Upper lobe of left lung (tissue), 6 donors: ENCODE measurements around the gene SNW1. TPM values are rescaled to one million over a fixed set of nuclear protein-coding genes. Genes with fewer than 3 reads are reported as not detected.
A peak's percentile ranks its signal among the peaks of the same experiment; 100 is the strongest.

Experiments
- ATAC-seq, 2 donors: fragments of 200-7000 bp; cut with Tn5 transposase; one replicate each; pipeline ENCODE4 v1.9.1; 2022; ENCODE audit warnings: mild to moderate bottlenecking in 2 of 2, moderate library complexity in 2 of 2; ENCODE audit not compliant: low FRiP score in 2 of 2
- DNase-seq, 2 donors: peaks; one replicate each; pipeline ENCODE4 v3.0.0-alpha.2; 2019 to 2020
- H3K27ac ChIP-seq, 4 donors: fragments of 200-600 bp; sonication (generic); one replicate each; pipeline ENCODE4 v1.5.1; 2016 to 2019
- H3K27me3 ChIP-seq, 4 donors: fragments of 200-600 bp; sonication (generic); one replicate each; pipeline ENCODE4 v1.5.1; 2017 to 2019
- H3K36me3 ChIP-seq, 4 donors: fragments of 200-600 bp; sonication (generic); one replicate each; pipeline ENCODE4 v1.5.1; 2016 to 2019
- H3K4me1 ChIP-seq, 4 donors: fragments of 200-600 bp; sonication (generic); one replicate each; pipeline ENCODE4 v1.5.1; 2018 to 2019
- H3K4me3 ChIP-seq, 4 donors: fragments of 200-600 bp; sonication (generic); one replicate each; pipeline ENCODE4 v1.5.1; 2017 to 2019; ENCODE audit warnings: mild to moderate bottlenecking in 2 of 4, moderate library complexity in 1 of 4
- H3K9me3 ChIP-seq, 4 donors: fragments of 200-600 bp; sonication (generic); one replicate each; pipeline ENCODE4 v1.5.1; 2018 to 2019
- CTCF ChIP-seq, 6 experiments: fragments of 450-650 bp in 4 of 6; fragments of 200-600 bp in 2 of 6; sonication (generic) in 2 of 6; IDR thresholded peaks; one replicate each; pipeline ENCODE4 v1.5.1; 2016 to 2019; ENCODE audit warnings: antibody characterized with exemption in 6 of 6
- EP300 ChIP-seq, 4 donors: sonication (generic); formaldehyde crosslinking; IDR thresholded peaks; one replicate each; pipeline ENCODE4 v1.5.1; 2017; ENCODE audit warnings: antibody characterized with exemption in 4 of 4, control low read depth in 2 of 4
- POLR2A ChIP-seq, 4 donors: fragments of 450-650 bp; IDR thresholded peaks; one replicate each; pipeline ENCODE4 v1.5.1; 2016 to 2017; ENCODE audit warnings: antibody characterized with exemption in 4 of 4, mild to moderate bottlenecking in 2 of 4
- POLR2AphosphoS5 ChIP-seq, 2 donors: sonication (generic); formaldehyde crosslinking; IDR thresholded peaks; one replicate each; pipeline ENCODE4 v1.5.1; 2017; ENCODE audit warnings: antibody characterized with exemption in 2 of 2
- WGBS, 2 donors: methylation state at CpG; one replicate each; pipeline ENCODE4 v1.1.5; 2017 to 2018; 5-methylcytosine and 5-hydroxymethylcytosine counted together
- total RNA-seq, 6 donors: library from RNA; depleted of rRNA in 4 of 6; stranded (reverse); fragments of >200 nt in 4 of 6; gene quantifications; one replicate each; pipeline versions ENCODE4 v1.1.0 to v1.2.1, GENCODE V29; 2016 to 2021
- donor health status: DM: no; HTN: no; CAD: no; lungs with moderate emphysema.
- donor health status: DM: no; HTN: yes; CAD: no; lungs with severe emphysema.

SNW1 gene
- total RNA-seq, 6 donors from 2014 or later: 40.6 to 62.6 (median 58.9) TPM

DNA sequence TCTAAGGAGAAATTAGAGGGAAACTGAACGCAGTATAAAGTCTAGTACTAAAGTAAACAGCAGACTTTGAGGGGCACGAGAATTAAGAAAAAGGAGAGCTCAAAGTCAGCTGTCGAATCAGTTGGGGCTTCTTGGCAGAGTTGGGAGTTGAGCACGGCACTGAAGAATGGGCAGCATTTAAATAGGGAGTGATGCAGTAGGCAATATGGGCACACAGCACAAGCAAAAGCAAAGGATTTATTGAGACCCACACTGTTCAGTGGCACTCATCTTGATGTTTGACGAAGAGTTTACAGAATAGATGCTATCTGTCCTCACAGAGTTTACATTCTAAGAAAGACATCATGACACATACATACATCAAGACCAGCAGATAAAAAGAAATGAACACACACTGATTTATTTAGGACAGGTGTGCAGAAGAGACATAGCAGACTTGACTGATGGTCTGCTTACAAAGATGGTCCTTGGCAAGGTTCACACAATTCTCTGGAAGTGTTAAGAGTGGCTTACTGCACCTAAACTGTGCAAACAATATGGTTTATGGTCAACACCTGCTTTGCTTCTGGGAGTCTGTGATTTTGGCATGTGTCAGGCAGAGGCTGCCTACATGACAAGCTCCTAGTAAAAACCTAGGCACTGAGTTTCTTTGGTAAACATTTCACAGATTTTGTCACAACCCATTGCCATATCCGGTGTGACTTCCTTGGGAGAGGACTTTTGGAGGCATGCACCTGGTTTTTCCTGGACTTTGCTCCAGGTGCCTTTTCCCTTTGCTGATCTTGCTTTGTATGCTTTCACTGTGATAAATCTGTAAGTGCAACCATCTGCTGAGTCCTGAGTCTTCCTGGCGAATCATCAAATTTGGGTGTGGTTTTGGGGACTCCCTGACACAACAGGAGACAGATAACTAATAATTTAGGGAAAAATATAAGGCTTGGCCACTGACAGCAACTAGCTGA lies 79.5 kb downstream of the SNW1 start:
- no peaks in the 10 kb centered on the region for H3K27me3 ChIP-seq
- H3K27ac ChIP-seq: peak overlapping the region in 3 of 4 donors; percentile 18 to 44 (median 21)
- H3K36me3 ChIP-seq: peaks cover 0 to 33% (median 9%) of the 10 kb centered on the region in 4 donors
- 59 to 82% methylated on average over 7 of the region's 7 CpGs for WGBS, 2 donors
- H3K4me1 ChIP-seq: peaks cover 0 to 15% (median 7%) of the 10 kb centered on the region in 4 donors
- H3K4me3 ChIP-seq: no peak overlapping the region
- no peak for TF ChIP-seq POLR2AphosphoS5 (IDR thresholded peaks at IDR 0.05)
- TF ChIP-seq CTCF (IDR thresholded peaks at IDR 0.05): no peak
- no peak for TF ChIP-seq EP300 (IDR thresholded peaks at IDR 0.05)
- TF ChIP-seq POLR2A (IDR thresholded peaks at IDR 0.05): no peak
- H3K9me3 ChIP-seq: no peaks in the 10 kb centered on the region
- DNase-seq: peak in 1 of 2 donors; percentile 22
- no peak for ATAC-seq

DNA sequence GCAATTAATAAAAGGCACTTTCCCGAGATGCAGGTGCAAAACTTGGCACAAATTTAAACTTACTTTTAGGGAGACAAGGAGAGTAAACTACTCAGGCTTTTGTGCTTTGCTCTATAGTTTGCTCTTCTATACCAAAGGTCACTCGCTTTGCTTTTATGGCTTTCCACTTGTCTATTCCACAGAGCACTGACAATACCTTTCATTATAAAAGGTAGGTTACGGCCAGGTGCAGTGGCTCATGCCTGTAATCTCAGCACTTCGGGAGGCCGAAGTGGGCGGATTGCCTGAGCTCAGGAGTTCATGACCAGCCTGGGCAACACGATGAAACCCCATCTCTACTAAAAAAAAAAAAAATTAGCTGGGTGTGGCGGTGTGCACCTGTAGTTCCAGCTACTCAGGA lies 86.0 kb downstream of the SNW1 start:
- H3K9me3 ChIP-seq: no peaks in the 10 kb centered on the region
- 90 to 91% methylated on average over 8 of the region's 8 CpGs for WGBS, 2 donors
- peaks cover 0 to 64% (median 34%) of the 10 kb centered on the region in 4 donors for H3K36me3 ChIP-seq
- no peak for DNase-seq
- ATAC-seq: no peak
- no peaks in the 10 kb centered on the region for H3K27me3 ChIP-seq
- TF ChIP-seq POLR2AphosphoS5 (IDR thresholded peaks at IDR 0.05): no peak
- TF ChIP-seq CTCF (IDR thresholded peaks at IDR 0.05): no peak
- no peak overlapping the region for H3K27ac ChIP-seq
- H3K4me1 ChIP-seq: no peaks in the 10 kb centered on the region
- H3K4me3 ChIP-seq: no peak overlapping the region

DNA sequence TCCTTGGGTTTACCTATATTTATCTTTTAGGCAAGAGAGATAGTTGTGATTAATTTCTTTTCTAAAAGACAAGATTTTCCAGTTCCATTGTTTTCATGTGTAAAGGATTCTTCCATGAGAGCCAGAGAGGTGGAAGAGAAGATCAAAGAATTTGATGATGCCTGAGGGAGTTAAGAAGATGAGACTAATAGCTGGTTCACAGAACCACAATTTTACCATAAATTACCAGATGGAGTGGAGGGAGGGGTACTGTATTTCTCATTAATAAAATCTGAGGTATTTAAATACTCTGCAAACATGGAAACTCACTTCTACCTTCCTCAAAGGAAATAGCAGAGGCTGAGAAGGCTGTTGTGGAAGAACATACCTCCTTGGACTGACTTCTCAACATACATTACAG lies 87.8 kb downstream of the SNW1 start:
- H3K36me3 ChIP-seq: peaks cover 0 to 49% (median 25%) of the 10 kb centered on the region in 4 donors
- no peaks in the 10 kb centered on the region for H3K9me3 ChIP-seq
- no peaks in the 10 kb centered on the region for H3K27me3 ChIP-seq
- DNase-seq (no peak), ATAC-seq (no peak)
- H3K4me1 ChIP-seq: no peaks in the 10 kb centered on the region
- H3K4me3 ChIP-seq: no peak overlapping the region
- no peak overlapping the region for H3K27ac ChIP-seq
- TF ChIP-seq POLR2AphosphoS5 (IDR thresholded peaks at IDR 0.05) (no peak), EP300 (IDR thresholded peaks at IDR 0.05) (no peak), CTCF (IDR thresholded peaks at IDR 0.05) (no peak), POLR2A (IDR thresholded peaks at IDR 0.05) (no peak)

Other genes starting within 250 kb of the SNW1 start
- gene SPTLC2, start 144.5 kb downstream of the SNW1 start, total RNA-seq: 10 to 100 TPM; 28.0 to 72.3 (median 37.7) TPM
- gene ALKBH1, start 53.1 kb downstream of the SNW1 start, total RNA-seq: 10 to 100 TPM in 3 of 6 donors, 1 to 10 TPM in 3; 6.3 to 10.8 (median 9.0) TPM
- gene SLIRP, start 53.1 kb downstream of the SNW1 start, total RNA-seq: 100 to 1,000 TPM in 2 of 6 donors, 10 to 100 TPM in 4; 38.6 to 109 (median 60.3) TPM
- 10 to 100 TPM in 3 of 6 donors, 1 to 10 TPM in 3; 5.6 to 40.3 (median 9.2) TPM for gene ADCK1, start 39.0 kb upstream of the SNW1 start, total RNA-seq